Stimulated activated CD4-positive, alpha-beta T cell treated with anti-CD3 and anti-CD28 coated beads, Interleukin-2, amount 100 ng/mL, for 4 hours (primary cell): ENCODE data around the gene MAP3K20.
"Not testable (repeated sequence)": the region's sequence is repeated elsewhere in the genome, so short reads cannot be mapped to it uniquely, and the experiment has no call there.

Experiments
- DNase-seq: peaks from one replicate; pipeline ENCODE4 v3.0.0-alpha.2; 2020; ENCODE audit warnings: low read depth

Gene MAP3K20

GRCh38 chr2:173075781-173076580 lies at the start of gene MAP3K20:
Gene MAP3K20 (plus strand): TSS chr2:173075846. CDS start chr2:173091032, 15,186 bp downstream.
- DNase-seq: peak; percentile 9

- DNase-seq: no peak
Measured at GRCh38 chr2:173026479-173026878, 49.2 kb upstream of the MAP3K20 start.

- peak; percentile 60 for DNase-seq
Measured at GRCh38 chr2:173027181-173028128, 48.2 kb upstream of the MAP3K20 start.

GRCh38 chr2:173028141-173028540 lies 47.5 kb upstream of the MAP3K20 start:
- no peak for DNase-seq

- DNase-seq: no peak
Measured at GRCh38 chr2:173028671-173029070, 47.0 kb upstream of the MAP3K20 start.

- DNase-seq: no peak
Measured at GRCh38 chr2:173030561-173031490, 44.8 kb upstream of the MAP3K20 start.

- no peak for DNase-seq
Measured at GRCh38 chr2:173032032-173032431, 43.6 kb upstream of the MAP3K20 start.

- no peak for DNase-seq
Measured at GRCh38 chr2:173033084-173033483, 42.6 kb upstream of the MAP3K20 start.

GRCh38 chr2:173034143-173034542 lies 41.5 kb upstream of the MAP3K20 start:
- no peak for DNase-seq

GRCh38 chr2:173037245-173038120 lies 38.2 kb upstream of the MAP3K20 start:
- DNase-seq: no peak

- not testable (repeated sequence) for DNase-seq
Measured at GRCh38 chr2:173038257-173038656, 37.4 kb upstream of the MAP3K20 start.

GRCh38 chr2:173040729-173041128 lies 34.9 kb upstream of the MAP3K20 start:
- no peak for DNase-seq

- no peak for DNase-seq
Measured at GRCh38 chr2:173043476-173043875, 32.2 kb upstream of the MAP3K20 start.

GRCh38 chr2:173043897-173044519 lies 31.6 kb upstream of the MAP3K20 start:
- no peak for DNase-seq

GRCh38 chr2:173044686-173045085 lies 31.0 kb upstream of the MAP3K20 start:
- no peak for DNase-seq

- DNase-seq: no peak
Measured at GRCh38 chr2:173045181-173045580, 30.5 kb upstream of the MAP3K20 start.

GRCh38 chr2:173048522-173048896 lies 27.1 kb upstream of the MAP3K20 start:
- no peak for DNase-seq

- DNase-seq: no peak
Measured at GRCh38 chr2:173048897-173049661, 26.6 kb upstream of the MAP3K20 start.

GRCh38 chr2:173049831-173050230 lies 25.8 kb upstream of the MAP3K20 start:
- no peak for DNase-seq

- DNase-seq: no peak
Measured at GRCh38 chr2:173050684-173051083, 25.0 kb upstream of the MAP3K20 start.
